H1 (cell line): ENCODE data around the gene LLGL2. TPM values are rescaled to one million over a fixed set of nuclear protein-coding genes. Genes with fewer than 3 reads are reported as not detected.
A peak's percentile ranks its signal among the peaks of the same experiment; 100 is the strongest.

Source experiments
- CTCF ChIA-PET: fragments of 300-600 bp; sonication (Branson Sonifier 250); formaldehyde crosslinking; loops from one replicate; lab custom pipeline; 2021; ENCODE audit not compliant: partially characterized antibody; lab: Charles Lee
- POLR2A ChIA-PET: fragments of 300-600 bp; sonication (Branson Sonifier 250); formaldehyde crosslinking; loops from one replicate; lab custom pipeline; 2021; ENCODE audit warnings: inconsistent platforms; ENCODE audit not compliant: partially characterized antibody; lab: Charles Lee
- DNase-seq, 2 experiments: peaks; one replicate each; pipeline versions ENCODE4 v3.0.0 to v3.0.0-alpha.2; 2010 to 2022; ENCODE audit warnings: low spot score in 2 of 2, low read depth in 1 of 2, mixed read lengths in 1 of 2
- FAIRE-seq: peaks from 2 replicates; lab custom pipeline; 2011; peaks lifted over from hg19 to GRCh38; lab: Jason Lieb, UNC
- H2AFZ ChIP-seq: 2 replicates; pipeline ENCODE4 v1.8.1; 2012; ENCODE audit warnings: low read length, inconsistent platforms
- H2AK5ac ChIP-seq: 2 replicates; pipeline ENCODE4 v1.6.1; 2013; ENCODE audit warnings: low read depth, low read length
- H2BK120ac ChIP-seq: replicated peaks from 2 replicates; pipeline ENCODE3; 2013; ENCODE audit warnings: low read depth, low read length, inconsistent platforms
- H2BK12ac ChIP-seq: 2 replicates; pipeline ENCODE4 v1.6.1; 2013; ENCODE audit warnings: low read depth, low read length
- H2BK15ac ChIP-seq: 2 replicates; pipeline ENCODE4 v1.6.1; 2013; ENCODE audit warnings: low read length
- H2BK20ac ChIP-seq: 2 replicates; pipeline ENCODE4 v1.6.1; 2013; ENCODE audit warnings: low read length
- H2BK5ac ChIP-seq: 2 replicates; pipeline ENCODE4 v1.6.1; 2013; ENCODE audit warnings: low read depth, low read length
- H3K14ac ChIP-seq: 2 replicates; pipeline ENCODE4 v1.6.1; 2013; ENCODE audit warnings: inconsistent platforms; ENCODE audit not compliant: insufficient read length
- H3K18ac ChIP-seq: 2 replicates; pipeline ENCODE4 v1.6.1; 2013; ENCODE audit warnings: low read length; ENCODE audit errors: extremely low read depth
- H3K23ac ChIP-seq: 2 replicates; pipeline ENCODE4 v1.6.1; 2013; ENCODE audit warnings: inconsistent platforms; ENCODE audit not compliant: insufficient read length
- H3K23me2 ChIP-seq: 2 replicates; pipeline ENCODE4 v1.6.1; 2013; ENCODE audit warnings: low read depth, low read length
- H3K27ac ChIP-seq: 2 replicates; pipeline ENCODE4 v1.6.1; 2011; ENCODE audit warnings: low read depth, low read length, inconsistent platforms
- H3K27me3 ChIP-seq, 4 experiments: replicated peaks in 1 of 4; 1 replicate in 1 of 4; 2 replicates in 3 of 4; pipeline versions ENCODE4 v1.6.1 to v1.8.1; 2011 to 2013; ENCODE audit warnings: low read length in 3 of 4, mild to moderate bottlenecking in 3 of 4, inconsistent platforms in 2 of 4, mixed read lengths in 2 of 4, moderate library complexity in 1 of 4; ENCODE audit not compliant: control insufficient read depth in 3 of 4, insufficient read depth in 3 of 4; ENCODE audit errors: extremely low read depth in 1 of 4
- H3K36me3 ChIP-seq, 4 experiments: 2 replicates each; pipeline versions ENCODE4 v1.6.1 to v1.8.1; 2011 to 2013; ENCODE audit warnings: mild to moderate bottlenecking in 4 of 4, low read length in 3 of 4, moderate library complexity in 2 of 4, control low read depth in 1 of 4, inconsistent platforms in 1 of 4; ENCODE audit not compliant: insufficient read depth in 4 of 4, control insufficient read depth in 2 of 4
- H3K4ac ChIP-seq: replicated peaks from 2 replicates; pipeline ENCODE3; 2013; ENCODE audit warnings: low read length, low read depth, mixed read lengths, inconsistent platforms; ENCODE audit not compliant: insufficient read length
- H3K4me1 ChIP-seq, 4 experiments: replicated peaks in 1 of 4; 1 replicate in 1 of 4; 2 replicates in 3 of 4; pipeline versions ENCODE4 v1.6.1 to v1.8.1; 2011 to 2013; ENCODE audit warnings: low read length in 3 of 4, inconsistent platforms in 2 of 4, mixed read lengths in 1 of 4; ENCODE audit not compliant: insufficient read depth in 4 of 4, control insufficient read depth in 3 of 4
- H3K4me2 ChIP-seq, 2 experiments: 2 replicates each; pipeline versions ENCODE4 v1.6.1 to v1.8.1; 2011 to 2013; ENCODE audit warnings: low read depth in 2 of 2, low read length in 2 of 2, control low read depth in 1 of 2, inconsistent platforms in 1 of 2, mild to moderate bottlenecking in 1 of 2; ENCODE audit not compliant: insufficient read depth in 1 of 2
- H3K4me3 ChIP-seq, 4 experiments: fragments of 200-600, 300-600 bp in 1 of 4; sonication (generic), shearing (Covaris generic), sonication (Bioruptor Twin) in 1 of 4; 2 replicates each; pipeline versions ENCODE4 v1.5.1 to v1.8.1; 2011 to 2016; ENCODE audit warnings: low read length in 4 of 4, low read depth in 3 of 4, control low read depth in 2 of 4, inconsistent platforms in 2 of 4, mild to moderate bottlenecking in 2 of 4, mixed read lengths in 1 of 4, moderate library complexity in 1 of 4; ENCODE audit not compliant: insufficient read depth in 2 of 4; ENCODE audit errors: extremely low read depth in 1 of 4
- H3K56ac ChIP-seq: replicated peaks from 2 replicates; pipeline ENCODE3; 2013; ENCODE audit warnings: low read depth, mild to moderate bottlenecking, mixed read lengths, low read length, inconsistent platforms; ENCODE audit not compliant: insufficient read length
- H3K79me1 ChIP-seq: 2 replicates; pipeline ENCODE4 v1.6.1; 2013; ENCODE audit warnings: low read depth, low read length, control low read depth
- H3K79me2 ChIP-seq, 2 experiments: 2 replicates each; pipeline versions ENCODE4 v1.6.1 to v1.8.1; 2012 to 2013; ENCODE audit warnings: low read length in 2 of 2, mild to moderate bottlenecking in 2 of 2, inconsistent platforms in 1 of 2; ENCODE audit not compliant: insufficient read depth in 2 of 2, control insufficient read depth in 1 of 2
- H3K9ac ChIP-seq, 4 experiments: replicated peaks in 1 of 4; 1 replicate in 1 of 4; 2 replicates in 3 of 4; pipeline versions ENCODE4 v1.6.1 to v1.8.1; 2011 to 2013; ENCODE audit warnings: low read depth in 3 of 4, low read length in 3 of 4, control low read depth in 2 of 4, mild to moderate bottlenecking in 2 of 4, moderate library complexity in 2 of 4, inconsistent platforms in 1 of 4; ENCODE audit errors: extremely low read depth in 1 of 4
- H3K9me3 ChIP-seq, 2 experiments: 2 replicates each; pipeline versions ENCODE4 v1.6.1 to v1.8.1; 2012 to 2013; ENCODE audit warnings: mild to moderate bottlenecking in 2 of 2, moderate library complexity in 2 of 2, control low read depth in 1 of 2, inconsistent platforms in 1 of 2, low read depth in 1 of 2, low read length in 1 of 2, mixed read lengths in 1 of 2; ENCODE audit not compliant: insufficient read depth in 2 of 2
- H4K20me1 ChIP-seq, 2 experiments: replicated peaks in 1 of 2; 2 replicates each; pipeline versions ENCODE3 to v1.8.1; 2011 to 2013; ENCODE audit warnings: inconsistent platforms in 2 of 2, low read length in 2 of 2, mild to moderate bottlenecking in 1 of 2; ENCODE audit not compliant: insufficient read depth in 2 of 2, control insufficient read depth in 1 of 2
- H4K5ac ChIP-seq: 2 replicates; pipeline ENCODE4 v1.6.1; 2013; ENCODE audit warnings: low read length, low read depth, mixed read lengths, inconsistent platforms; ENCODE audit not compliant: insufficient read length
- H4K8ac ChIP-seq: 2 replicates; pipeline ENCODE4 v1.8.0; 2013; ENCODE audit warnings: mild to moderate bottlenecking, moderate library complexity, low read length, inconsistent platforms; ENCODE audit not compliant: insufficient read depth; ENCODE audit errors: extremely low read depth
- H4K91ac ChIP-seq: replicated peaks from 2 replicates; pipeline ENCODE3; 2013; ENCODE audit warnings: low read length, mixed read lengths, inconsistent platforms; ENCODE audit not compliant: insufficient read length
- EZH2 ChIP-seq: fragments of 200-600 bp; sonication (generic); IDR thresholded peaks from 2 replicates; pipeline ENCODE4 v1.7.1; 2012; ENCODE audit warnings: low read depth, mild to moderate bottlenecking, moderate library complexity, low read length, inconsistent platforms; ENCODE audit not compliant: severe bottlenecking
- MAX ChIP-seq: IDR thresholded peaks from 2 replicates; pipeline ENCODE4 v1.6.1; 2012; ENCODE audit warnings: inconsistent platforms
- USF2 ChIP-seq: IDR thresholded peaks from 2 replicates; pipeline ENCODE4 v1.6.1; 2011; ENCODE audit warnings: low read length, improper control_type of control experiment
- WGBS, 2 experiments: shearing (Covaris generic) in 1 of 2; methylation state at CpG; one replicate each; pipeline versions ENCODE4 v1.1.6 to v1.1.7; 2013 to 2015; ENCODE audit warnings: low lambda C conversion rate in 2 of 2, mixed read lengths in 2 of 2, inconsistent platforms in 1 of 2, low coverage in 1 of 2, missing lambda C conversion rate in 1 of 2; ENCODE audit not compliant: insufficient replicate concordance in 2 of 2, insufficient coverage in 1 of 2, insufficient read length in 1 of 2; ENCODE audit errors: extremely low coverage in 1 of 2, missing lambda C conversion rate in 1 of 2; 5-methylcytosine and 5-hydroxymethylcytosine counted together
- polyA plus RNA-seq, 7 experiments: library from polyadenylated mRNA; depleted of rRNA in 3 of 7; stranded (reverse) in 5 of 7; unstranded in 2 of 7; fragments of >200 nt in 5 of 7; fragments of 200-250 nt in 2 of 7; gene quantifications; 1 replicate in 5 of 7; 2 replicates in 1 of 7; 4 replicates in 1 of 7; pipeline versions ENCODE4 v1.2.1 to v1.2.3, GENCODE V29; 2011 to 2013; ENCODE audit warnings: missing spikeins in 2 of 7, mixed read lengths in 2 of 7
- total RNA-seq: library from RNA; stranded (reverse); fragmentation: NEBNext Ultra II Directional; extraction: Animal tissue kit (Norgen Biotek cat#: 25700); gene quantifications from 2 replicates; pipeline ENCODE4 v1.2.1, GENCODE V29; 2021

LLGL2 gene
- total and polyA plus RNA-seq, 2 of the 8 experiments (the other 6 are each of a cell fraction or from before 2014, with no cell fraction given), result 64.5 to 77.1 TPM

- peak overlapping the region; percentile 22; the same call in 1 of the 2 replicates for H4K8ac ChIP-seq
- no peaks in the 10 kb centered on the region for H3K9me3 ChIP-seq
- CTCF ChIA-PET, result interaction anchor here (0.6 to 1.8 kb wide), 4 partner anchors 9 to 173 kb away, joined by 3 to 9 read pairs (median 4); no protein-coding TSS in a partner anchor
- peaks cover 0 to 6% (median 4%) of the 10 kb centered on the region in 4 experiments; a peak in 4 of 8 replicates for H3K36me3 ChIP-seq
- no peak overlapping the region for H2AFZ ChIP-seq
- no peak overlapping the region for H2BK20ac ChIP-seq
- peaks cover 0 to 10% of the 10 kb centered on the region in 2 experiments for H4K20me1 ChIP-seq
- H3K4me3 ChIP-seq, result no peak overlapping the region
- H2BK12ac ChIP-seq, result no peak overlapping the region
- FAIRE-seq (no peak), DNase-seq (no peak)
- no peaks in the 10 kb centered on the region for H3K23me2 ChIP-seq
- no peak overlapping the region for H3K56ac ChIP-seq
- H3K27ac ChIP-seq, result no peak overlapping the region
- H3K9ac ChIP-seq, result no peak overlapping the region
- no peaks in the 10 kb centered on the region for H3K27me3 ChIP-seq
- no peak overlapping the region for H3K14ac ChIP-seq
- no peaks in the 10 kb centered on the region; a peak in 1 of 7 replicates for H3K4me1 ChIP-seq
- no peak overlapping the region for H2AK5ac ChIP-seq
- no peak overlapping the region for H2BK120ac ChIP-seq
- WGBS, 2 experiments, result 89% methylated on average over 12 of the region's 14 CpGs; no CpG with 5 or more reads in 1 of the 2 experiments
- no peak overlapping the region for H3K4me2 ChIP-seq
- no peak overlapping the region for H4K91ac ChIP-seq
- no peaks in the 10 kb centered on the region for H3K79me2 ChIP-seq
- no peak overlapping the region for H2BK15ac ChIP-seq
- POLR2A ChIA-PET, result interaction anchor here (1.2 kb wide), 1 partner anchor 14 kb away, joined by 8 read pairs; no protein-coding TSS in a partner anchor
- H4K5ac ChIP-seq, result no peak overlapping the region
- H3K79me1 ChIP-seq, result no peaks in the 10 kb centered on the region; the same call in 1 of the 2 replicates
- no peak overlapping the region for H3K23ac ChIP-seq
- no peak overlapping the region for H3K4ac ChIP-seq
- H2BK5ac ChIP-seq, result no peak overlapping the region
- TF ChIP-seq MAX (no peak), USF2 (no peak), EZH2 (no peak)
- H3K18ac ChIP-seq, result no peak overlapping the region
Observed at GRCh38 chr17:75489511-75489955, 36.0 kb upstream of the LLGL2 start.
